Fibroblast of skin of left quadriceps (primary cell): ENCODE results near the gene PRAME.
"Not testable (repeated sequence)": the region's sequence is repeated elsewhere in the genome, so short reads cannot be mapped to it uniquely, and the experiment has no call there.

Source experiments
- DNase-seq, 2 experiments: peaks; one replicate each; pipeline ENCODE4 v3.0.0-alpha.2; 2013; ENCODE audit warnings: low read depth in 2 of 2

The PRAME gene

GRCh38 chr22:22558972-22559603 is at the start of gene PRAME:
PRAME (minus strand) TSS chr22:22559265; CDS start chr22:22556832, 2,433 bp downstream.
- DNase-seq = no peak

DNA sequence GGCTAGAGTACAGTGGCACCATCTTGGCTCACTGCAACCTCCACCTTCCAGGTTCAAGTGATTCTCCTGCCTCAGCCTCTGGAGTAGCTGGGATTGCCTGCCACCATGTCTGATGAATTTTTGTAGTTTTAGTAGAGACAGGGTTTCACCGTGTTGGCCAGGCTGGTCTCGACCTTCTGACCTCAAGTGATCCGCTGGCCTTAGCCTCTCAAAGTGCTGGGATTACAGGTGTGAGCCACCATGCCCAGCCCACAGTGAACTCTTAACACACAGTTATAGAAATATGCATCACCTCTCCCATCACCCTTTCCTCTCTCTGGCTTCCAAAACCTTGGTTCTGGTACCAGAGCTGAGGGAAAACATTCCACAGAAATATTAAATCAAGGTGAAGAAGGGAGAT is 49.0 kb upstream of the PRAME start:
- not testable (repeated sequence) for DNase-seq

DNA sequence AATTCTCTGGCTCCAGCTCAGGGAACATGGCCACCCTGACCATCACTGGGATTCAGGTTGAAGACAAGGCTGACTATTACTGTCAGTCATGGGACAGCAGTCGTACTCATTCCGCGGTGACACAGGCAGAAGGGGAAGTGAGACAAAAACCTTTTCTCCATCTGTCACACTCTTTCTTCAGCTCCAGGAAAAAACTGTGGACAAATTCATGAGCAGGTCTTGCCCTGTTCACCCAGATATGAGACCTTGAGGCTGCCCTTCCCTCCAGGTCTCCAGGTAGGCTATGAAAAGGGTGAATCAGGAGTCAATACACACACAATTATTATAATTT is 46.0 kb upstream of the PRAME start:
- no peak for DNase-seq

DNA sequence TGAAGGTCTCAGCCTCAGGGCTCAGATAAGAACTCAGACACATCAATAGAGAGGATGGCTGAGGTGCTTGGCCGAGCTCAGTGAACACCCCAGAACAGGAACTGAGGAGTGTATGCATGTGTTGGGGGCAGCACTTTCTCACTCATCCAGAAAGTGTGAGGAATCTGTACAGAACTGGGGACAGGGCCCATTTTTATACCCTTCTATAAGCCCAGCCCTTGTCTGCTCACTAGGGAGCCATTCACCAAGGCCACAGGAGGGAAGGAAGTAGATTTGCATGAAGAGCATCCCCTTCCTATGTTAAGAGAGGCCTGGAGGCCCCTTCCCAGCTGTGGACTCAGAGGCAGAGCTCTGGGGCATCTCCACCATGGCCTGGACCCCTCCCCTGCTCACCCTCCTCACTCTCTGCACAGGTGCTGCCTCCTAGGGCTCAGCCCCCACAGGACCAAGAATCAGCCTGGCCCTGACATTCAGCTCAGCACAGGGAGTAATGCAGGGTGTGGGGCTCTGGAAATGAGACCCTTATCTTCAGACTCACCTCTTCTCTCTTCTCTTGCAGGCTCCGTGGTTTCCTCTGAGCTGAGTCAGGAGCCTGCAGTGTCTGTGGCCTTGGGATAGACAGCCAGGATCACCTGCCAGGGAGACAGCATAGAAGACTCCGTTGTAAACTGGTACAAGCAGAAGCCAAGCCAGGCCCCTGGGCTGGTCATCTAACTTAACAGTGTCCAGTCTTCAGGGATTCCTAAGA is 45.4 kb upstream of the PRAME start:
- no peak for DNase-seq

DNA sequence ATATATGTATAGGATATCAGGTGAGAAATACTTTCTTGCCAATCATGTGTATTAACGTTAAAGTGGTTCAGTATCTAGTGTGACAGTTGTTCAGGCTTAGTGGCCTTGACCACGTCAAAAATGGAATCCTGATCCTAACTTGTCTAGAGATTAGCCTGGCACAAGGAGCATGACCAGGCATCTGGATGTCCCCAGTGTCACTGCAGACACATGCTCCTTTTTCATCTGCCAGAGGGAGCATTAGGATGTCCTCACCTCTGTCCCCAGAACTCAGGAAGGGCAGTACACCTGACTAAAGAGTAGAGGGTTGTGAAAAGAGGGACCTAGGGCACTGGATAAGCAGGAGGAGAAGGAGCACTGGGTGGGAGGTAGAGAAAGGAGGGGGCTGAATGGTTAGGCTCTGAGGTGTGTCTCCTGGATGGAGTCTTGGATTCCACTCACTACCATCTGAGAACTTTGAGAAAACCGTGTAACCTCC is 44.4 kb upstream of the PRAME start:
- DNase-seq = no peak

GRCh38 chr22:22600531-22601261 is 41.6 kb upstream of the PRAME start:
- no peak for DNase-seq

- no peak for DNase-seq
Measured at GRCh38 chr22:22599248-22599647, 40.2 kb upstream of the PRAME start.

DNA sequence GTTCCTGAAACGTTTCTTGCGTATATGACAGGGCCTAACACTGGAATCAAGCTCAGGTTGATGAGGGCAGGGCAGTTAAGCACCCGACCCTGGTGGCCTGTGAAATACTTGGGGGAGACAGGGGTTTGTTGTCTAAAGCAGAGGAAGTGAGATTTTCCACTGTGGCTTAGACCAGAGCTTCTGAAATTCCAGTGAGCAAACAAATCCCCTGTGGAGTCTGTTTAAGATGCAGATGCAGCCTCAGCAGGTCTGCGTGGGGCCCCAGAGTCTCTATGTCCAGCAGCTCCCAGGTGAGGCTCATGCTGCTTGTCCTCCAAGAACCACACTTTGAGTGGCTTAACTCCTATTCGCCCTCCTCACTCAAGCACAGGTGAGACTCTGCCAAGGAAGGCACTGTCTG is 39.1 kb upstream of the PRAME start:
- DNase-seq = no peak

DNA sequence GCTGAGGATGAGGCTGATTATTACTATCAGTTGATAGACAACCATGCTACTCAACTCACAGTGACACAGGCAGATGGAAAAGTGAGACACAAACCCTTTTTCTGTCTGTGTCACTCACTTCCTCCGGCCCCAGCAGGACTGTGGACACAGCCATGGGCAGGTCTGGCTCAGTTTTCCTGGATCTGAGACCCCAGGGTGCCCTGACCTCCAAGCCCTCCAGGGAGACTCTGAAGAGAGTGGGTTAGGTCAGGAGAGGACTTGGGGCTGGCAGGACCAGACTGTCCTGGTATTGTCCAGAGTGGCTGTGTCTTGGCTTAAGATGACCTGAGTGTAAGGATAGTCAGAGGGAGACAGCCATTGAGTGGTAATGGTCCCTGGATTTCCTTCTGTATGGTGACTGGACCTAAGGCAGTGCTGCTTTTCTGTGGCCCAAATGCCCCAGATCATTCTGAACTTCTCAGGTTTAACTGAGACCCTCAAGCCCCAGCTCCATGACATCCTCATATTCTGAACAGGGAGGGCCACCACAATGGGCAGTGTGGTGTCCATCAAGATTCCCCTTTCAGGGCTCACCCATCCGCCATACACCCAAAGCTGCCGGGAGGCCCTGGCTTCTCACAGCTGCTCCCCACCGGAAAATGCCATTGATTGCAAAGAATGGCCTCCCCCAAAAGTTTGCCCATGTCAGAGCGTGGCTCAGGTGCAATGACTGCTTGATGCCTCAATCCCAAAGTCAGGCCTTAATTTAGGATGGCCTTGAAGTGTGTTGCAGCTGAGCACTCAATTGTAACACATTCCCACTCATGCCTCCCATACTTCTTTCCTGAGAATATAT is 36.2 kb upstream of the PRAME start:
- no peak for DNase-seq

GRCh38 chr22:22593964-22594656 is 35.0 kb upstream of the PRAME start:
- peak; percentile 4 to 5 for DNase-seq

DNA sequence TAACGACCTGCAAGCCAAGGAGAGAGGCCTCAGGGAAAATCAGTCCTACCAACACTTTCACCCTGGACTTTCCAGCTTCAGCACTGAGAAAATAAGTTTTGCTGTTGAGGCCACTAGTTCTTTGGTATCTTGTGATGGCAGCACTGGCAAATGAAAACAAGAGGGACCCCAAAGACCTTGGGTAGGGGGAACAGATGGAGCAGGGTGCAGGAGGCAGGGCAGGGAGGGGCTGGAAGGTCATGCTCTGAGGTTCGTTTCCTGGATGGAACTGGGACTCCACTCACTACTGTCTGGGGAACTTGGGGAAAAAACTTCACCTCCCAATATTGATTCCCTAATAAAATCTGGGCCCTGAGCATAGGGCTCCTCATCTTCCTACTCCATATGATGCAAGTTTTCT is 34.2 kb upstream of the PRAME start:
- no peak for DNase-seq

DNA sequence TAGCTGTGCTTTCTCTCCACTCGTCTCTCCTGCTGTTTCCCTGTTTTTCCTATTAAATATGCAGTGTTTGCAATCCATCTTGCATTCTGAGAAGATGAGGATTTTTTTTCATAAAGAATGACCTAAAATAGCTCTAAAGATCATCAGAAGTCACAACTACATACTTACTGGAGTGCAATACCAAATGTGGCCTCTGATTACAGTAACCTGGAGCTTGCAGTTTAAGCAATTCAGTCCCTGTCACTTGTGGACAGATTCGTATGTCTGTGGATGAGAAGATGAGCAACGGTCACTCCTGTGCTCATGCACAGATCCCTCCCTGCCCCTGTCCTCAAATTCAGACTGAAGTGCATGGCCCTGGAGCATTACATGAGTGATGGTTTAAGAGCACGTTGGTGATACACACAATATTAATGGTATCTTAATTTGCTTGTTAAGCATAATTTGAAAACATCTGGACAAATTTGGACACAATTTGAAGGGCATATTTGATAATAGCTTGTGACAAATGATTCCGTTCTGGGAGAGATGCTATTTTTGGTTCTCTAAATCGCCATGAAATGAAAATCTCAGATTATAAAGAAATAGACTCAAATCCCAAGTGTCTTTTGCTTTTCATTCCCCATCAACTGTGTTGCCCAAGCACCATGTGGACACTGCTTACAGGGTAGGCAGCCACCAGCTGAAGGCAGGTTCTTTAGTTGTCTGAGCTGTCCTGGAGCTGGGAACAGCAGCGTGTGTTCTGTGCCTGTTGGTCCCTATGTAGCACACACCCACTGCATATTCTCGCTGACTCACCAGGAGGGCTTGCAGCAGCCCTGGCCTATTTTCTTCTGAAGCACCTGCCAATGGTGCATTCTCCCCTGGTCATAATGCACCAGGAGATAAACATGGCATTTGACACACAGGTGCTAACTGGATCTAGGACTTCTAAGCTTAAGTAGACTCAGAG is 32.6 kb upstream of the PRAME start:
- no peak for DNase-seq

- DNase-seq = no peak
Measured at GRCh38 chr22:22590136-22590891, 31.2 kb upstream of the PRAME start.

GRCh38 chr22:22588485-22589164 is 29.6 kb upstream of the PRAME start:
- DNase-seq = no peak

DNA sequence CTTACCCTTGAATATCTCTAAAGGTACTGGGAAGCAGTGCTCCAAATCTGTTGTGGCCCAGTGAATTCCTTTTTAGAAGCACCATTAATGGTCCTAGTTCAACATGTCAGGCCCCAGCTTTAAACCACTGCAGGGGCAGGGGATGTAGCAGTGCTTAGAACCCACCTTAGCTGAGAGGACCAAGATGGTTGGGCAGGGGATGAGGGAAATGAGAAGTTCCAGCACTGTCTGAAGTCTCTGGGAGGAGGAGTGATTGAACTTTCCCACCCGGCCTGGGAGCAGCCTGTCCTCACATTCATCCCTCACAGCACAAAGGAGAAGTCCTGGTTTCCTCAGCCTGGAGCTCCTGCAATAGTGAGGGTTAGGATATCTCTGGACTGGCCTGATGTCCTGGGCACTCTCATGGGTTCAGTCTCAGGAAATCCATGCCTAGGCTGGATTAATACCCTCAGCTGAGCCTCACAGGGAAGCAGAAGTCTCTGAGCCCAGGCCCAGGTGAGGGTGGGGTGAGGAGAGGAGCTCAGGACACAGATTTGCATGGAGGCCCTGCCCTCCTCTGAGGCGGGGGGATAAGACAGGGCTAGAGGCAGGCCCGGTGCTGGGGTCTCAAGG is 28.6 kb upstream of the PRAME start:
- DNase-seq = no peak

DNA sequence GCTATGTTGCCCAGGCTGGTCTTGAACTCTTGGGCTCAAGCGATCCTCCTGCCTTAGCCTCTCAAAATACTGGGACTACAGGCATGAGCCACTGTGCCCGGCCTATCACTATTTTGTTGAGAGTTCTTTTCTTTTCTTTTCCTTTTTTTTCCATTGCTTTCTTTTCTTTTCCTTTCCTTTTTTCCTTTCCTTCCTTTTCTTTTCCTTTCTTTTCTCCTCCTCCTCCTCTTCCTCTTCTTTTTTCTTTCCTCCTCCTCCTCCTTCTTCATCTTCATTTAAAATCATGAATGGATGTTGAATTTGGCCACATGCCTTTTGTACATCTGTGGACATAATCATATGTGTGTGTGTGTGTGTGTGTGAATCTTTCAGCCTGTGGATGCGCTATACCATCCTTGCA is 25.7 kb upstream of the PRAME start:
- no peak for DNase-seq

GRCh38 chr22:22583030-22583429 is 24.0 kb upstream of the PRAME start:
- DNase-seq = no peak

- DNase-seq = not testable (repeated sequence)
Measured at GRCh38 chr22:22581524-22581923, 22.5 kb upstream of the PRAME start.
